Skin epidermis (tissue), 12 donors: ENCODE data around the gene ASTN2.

Experiments used
- H3K27ac ChIP-seq, 21 experiments: fragments of 200-600 bp; sonication (generic) in 11 of 21; one replicate each; pipeline ENCODE4 v1.5.0; 2020; ENCODE audit warnings: mild to moderate bottlenecking in 3 of 21, inconsistent platforms in 2 of 21, moderate library complexity in 2 of 21
- H3K4me3 ChIP-seq, 7 experiments: fragments of 200-600 bp; sonication (generic) in 2 of 7; one replicate each; pipeline ENCODE4 v1.5.0; 2020; ENCODE audit warnings: inconsistent platforms in 2 of 7, mild to moderate bottlenecking in 2 of 7, moderate library complexity in 1 of 7

ASTN2 gene

DNA sequence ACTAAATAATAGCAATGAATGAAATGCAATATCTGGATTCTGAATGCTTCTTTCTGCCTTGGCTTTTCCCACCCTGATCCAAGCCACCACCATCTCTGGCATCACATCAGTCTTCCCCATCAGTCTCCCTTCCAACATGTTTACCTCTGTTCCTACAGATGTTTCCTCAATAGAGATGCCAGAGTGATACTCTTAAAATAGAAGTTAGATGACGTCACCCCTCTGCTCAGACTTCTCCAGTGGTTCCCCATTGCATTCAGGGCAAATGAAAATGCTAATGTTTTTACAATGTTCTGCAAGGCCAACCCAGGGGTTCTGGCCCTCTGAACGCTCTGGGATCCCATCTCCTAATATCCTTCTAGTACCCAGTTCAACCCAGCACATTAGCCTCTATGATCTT lies 422.0 kb downstream of the ASTN2 start:
- Histone ChIP-seq H3K27ac (no peak overlapping the region), H3K4me3 (no peak overlapping the region)

- Histone ChIP-seq H3K4me3 (no peak overlapping the region), H3K27ac (no peak overlapping the region)
Observed at GRCh38 chr9:116991051-116991450, 423.8 kb downstream of the ASTN2 start.

- H3K4me3 ChIP-seq: no peak overlapping the region
Observed at GRCh38 chr9:116990592-116990991, 424.3 kb downstream of the ASTN2 start.

DNA sequence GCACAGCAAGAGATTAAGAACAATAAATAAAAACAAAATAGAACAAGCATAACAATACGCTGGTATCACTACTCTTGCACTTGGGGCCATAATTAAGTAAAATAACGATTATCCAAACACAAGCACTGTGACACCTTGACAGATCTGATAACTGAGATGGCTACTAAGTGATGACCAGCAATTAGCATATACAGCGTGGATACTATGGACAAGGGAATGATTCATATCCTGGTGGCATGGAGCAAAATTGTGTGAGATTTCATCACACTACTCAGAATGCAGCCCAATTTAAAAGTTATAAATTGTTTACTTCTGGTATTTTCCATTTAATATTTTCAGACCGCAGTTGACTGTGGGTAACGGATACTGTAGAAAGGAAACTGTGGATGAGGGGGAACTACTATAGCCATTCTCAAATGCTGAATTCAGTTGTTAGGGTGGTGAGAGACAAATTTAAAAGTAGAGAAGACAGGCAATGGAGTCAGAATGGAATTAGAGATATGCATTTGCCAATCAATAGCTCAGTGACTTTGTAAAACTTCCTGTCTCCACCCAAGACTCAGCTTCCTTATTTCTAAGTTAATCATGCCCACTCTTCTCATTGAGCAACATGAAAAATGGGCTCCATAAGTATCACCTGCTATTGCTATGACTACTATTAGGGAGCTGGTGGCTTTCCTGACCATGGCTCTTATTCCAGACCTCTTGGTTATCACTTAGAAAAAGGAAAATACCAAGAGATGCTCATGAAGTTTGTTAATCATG lies 427.0 kb downstream of the ASTN2 start:
- no peak overlapping the region for H3K4me3 ChIP-seq
- no peak overlapping the region for H3K27ac ChIP-seq

More at GRCh38 chr9:116990592-116990991, 424.3 kb downstream of the ASTN2 start:
- H3K27ac ChIP-seq: no peak overlapping the region

- H3K4me3 ChIP-seq: no peak overlapping the region
- no peak overlapping the region for H3K27ac ChIP-seq
Observed at GRCh38 chr9:116986015-116986414, 428.8 kb downstream of the ASTN2 start.

DNA sequence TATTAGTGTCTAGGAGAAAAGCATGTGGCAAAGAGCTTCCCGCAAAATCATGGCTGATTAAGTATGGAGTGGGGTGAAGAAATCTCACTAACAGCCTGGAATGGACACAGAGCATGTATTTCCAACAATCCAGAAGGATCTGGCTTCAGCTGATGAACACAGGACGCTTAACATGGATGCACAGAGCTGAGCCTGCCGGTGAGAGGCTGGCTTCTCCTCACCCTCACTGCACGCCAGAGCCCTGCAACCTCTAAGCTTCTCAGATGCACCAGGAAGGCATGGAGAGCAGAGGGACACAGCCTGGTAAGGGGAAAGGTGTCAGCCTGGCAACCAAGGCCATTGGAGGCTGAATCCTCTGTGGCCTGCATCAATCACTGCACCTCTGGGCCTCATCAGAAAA lies 429.3 kb downstream of the ASTN2 start:
- no peak overlapping the region for H3K27ac ChIP-seq
- no peak overlapping the region for H3K4me3 ChIP-seq

DNA sequence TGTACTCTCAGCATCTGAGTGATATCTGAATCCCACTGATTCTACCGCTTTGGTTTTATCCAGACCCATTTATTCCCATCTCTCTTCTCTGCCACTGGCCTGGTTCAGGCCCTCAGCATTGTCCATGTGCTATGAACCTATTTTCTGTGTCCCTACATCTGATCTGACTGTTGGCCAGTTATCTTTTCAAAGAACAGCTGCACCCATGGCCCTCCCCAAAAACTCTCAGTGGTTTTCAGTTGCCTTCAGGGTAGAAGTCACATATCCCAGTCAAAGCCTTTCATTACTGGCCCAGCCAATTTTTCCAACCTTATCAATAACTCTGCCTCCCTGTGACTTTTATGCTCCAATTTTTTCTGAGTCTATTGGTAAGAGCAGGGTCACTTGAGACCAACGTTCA lies 430.7 kb downstream of the ASTN2 start:
- no peak overlapping the region for H3K27ac ChIP-seq
- H3K4me3 ChIP-seq: no peak overlapping the region

DNA sequence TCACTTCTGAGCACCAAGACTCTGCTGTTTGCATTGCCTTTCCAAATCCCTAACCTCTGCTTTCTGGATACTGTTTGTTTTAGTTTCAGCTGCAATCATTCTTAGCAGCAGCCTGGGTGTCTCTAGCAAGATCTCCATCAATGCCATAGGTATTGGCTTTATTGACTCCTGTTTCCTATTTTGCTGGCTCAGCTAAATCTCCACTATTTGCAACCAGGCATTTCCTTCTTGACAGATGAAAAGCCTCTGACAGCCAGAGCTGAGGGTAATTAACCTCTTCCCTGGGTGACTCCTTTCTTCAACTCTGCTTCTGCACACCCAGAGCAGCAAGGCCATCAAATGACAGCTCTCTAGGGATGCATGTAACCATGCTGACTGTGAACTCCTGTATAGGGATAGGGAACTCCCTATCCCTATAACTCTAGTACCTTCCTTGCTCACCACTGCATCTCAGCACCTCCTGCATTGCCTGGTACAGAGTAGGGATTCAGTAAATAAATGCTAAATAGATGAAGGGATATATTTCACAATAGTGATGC lies 434.2 kb downstream of the ASTN2 start:
- no peak overlapping the region for H3K4me3 ChIP-seq
- H3K27ac ChIP-seq: no peak overlapping the region

GRCh38 chr9:116979456-116979855 lies 435.4 kb downstream of the ASTN2 start:
- no peak overlapping the region for H3K4me3 ChIP-seq

DNA sequence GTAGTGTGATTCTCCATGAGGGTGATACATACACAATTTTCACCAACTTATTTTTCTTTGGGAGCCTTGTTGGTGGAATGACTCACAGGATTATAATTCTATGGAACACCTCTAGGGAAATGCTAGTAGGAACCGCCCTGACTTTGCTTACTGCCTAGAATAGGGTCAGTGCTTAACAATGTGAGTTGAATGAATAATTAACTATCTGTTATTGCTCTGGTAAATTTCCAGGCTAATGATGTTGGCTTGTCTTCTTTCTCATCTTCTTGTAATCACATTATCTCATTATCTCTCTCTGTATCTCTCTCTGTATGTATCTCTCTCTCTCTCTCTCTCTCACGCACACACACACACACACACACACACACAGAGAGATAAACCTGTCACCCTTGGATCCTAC lies 436.7 kb downstream of the ASTN2 start:
- H3K4me3 ChIP-seq: no peak overlapping the region
- no peak overlapping the region for H3K27ac ChIP-seq

More at GRCh38 chr9:116979456-116979855, 435.4 kb downstream of the ASTN2 start:
- no peak overlapping the region for H3K27ac ChIP-seq

- no peak overlapping the region for H3K4me3 ChIP-seq
- H3K27ac ChIP-seq: no peak overlapping the region
Observed at GRCh38 chr9:116975126-116975525, 439.7 kb downstream of the ASTN2 start.

DNA sequence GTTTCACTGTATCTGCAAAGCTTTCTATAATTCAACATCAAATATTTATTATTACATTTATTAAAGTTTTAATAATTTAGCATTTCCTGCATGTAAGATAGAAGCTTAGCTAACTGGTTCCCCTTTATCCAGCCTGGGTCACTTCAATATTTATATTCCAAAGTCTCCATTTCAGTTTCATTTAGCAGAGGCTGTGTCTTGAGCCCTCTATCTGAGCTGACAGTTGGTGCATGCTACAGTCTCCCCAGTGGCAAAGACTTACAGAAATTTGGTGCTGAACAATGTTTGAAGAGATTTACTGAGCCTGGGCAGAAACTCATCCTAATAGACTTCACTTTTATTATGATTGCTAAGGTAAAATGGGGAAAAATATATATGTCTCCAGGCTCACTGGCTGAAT lies 448.7 kb downstream of the ASTN2 start:
- Histone ChIP-seq H3K4me3 (no peak overlapping the region), H3K27ac (no peak overlapping the region)

GRCh38 chr9:116964258-116964657 lies 450.6 kb downstream of the ASTN2 start:
- H3K27ac ChIP-seq: no peak overlapping the region
- H3K4me3 ChIP-seq: no peak overlapping the region

DNA sequence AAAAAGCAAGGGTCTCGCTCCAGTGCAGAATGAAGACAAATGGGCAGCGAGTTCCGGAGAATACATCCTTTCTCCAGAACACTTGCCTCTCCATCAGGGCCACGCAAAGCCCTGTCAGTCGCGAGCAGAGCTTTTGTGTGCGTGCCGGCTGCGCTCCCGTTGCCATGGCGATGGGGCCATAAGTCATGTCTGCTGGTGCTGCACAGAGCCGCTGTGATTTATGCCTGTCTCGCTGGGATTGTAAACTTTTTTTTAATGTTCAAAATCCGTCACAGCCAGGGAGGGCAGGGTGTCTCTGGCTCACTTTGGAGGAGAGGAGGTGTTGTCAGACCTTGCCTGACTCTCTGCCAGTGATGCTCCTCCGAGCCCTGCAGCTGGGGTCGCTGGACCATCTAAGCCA lies 455.0 kb downstream of the ASTN2 start:
- H3K27ac ChIP-seq: no peak overlapping the region
- H3K4me3 ChIP-seq: no peak overlapping the region

- Histone ChIP-seq H3K4me3 (no peak overlapping the region), H3K27ac (no peak overlapping the region)
Observed at GRCh38 chr9:116958881-116959280, 456.0 kb downstream of the ASTN2 start.

DNA sequence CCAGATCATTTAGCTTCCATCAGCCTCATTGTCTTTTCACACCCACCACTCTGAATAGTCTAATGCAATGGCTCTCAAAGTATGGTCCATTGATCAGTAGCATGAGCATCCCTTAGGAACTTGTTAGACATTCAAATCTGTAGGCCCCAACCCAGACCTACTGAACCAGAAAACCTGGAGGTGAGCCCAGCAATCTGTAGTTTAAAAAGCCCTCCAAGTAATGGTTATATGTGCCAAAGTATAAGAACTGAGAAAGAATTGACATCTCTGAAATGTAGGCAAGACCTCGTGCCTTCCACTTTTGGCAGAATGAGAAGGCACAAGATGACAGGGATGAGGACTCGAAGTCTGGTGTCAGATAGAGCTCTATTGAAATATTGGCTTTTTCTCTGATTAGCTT lies 460.1 kb downstream of the ASTN2 start:
- no peak overlapping the region for H3K4me3 ChIP-seq
- no peak overlapping the region for H3K27ac ChIP-seq

DNA sequence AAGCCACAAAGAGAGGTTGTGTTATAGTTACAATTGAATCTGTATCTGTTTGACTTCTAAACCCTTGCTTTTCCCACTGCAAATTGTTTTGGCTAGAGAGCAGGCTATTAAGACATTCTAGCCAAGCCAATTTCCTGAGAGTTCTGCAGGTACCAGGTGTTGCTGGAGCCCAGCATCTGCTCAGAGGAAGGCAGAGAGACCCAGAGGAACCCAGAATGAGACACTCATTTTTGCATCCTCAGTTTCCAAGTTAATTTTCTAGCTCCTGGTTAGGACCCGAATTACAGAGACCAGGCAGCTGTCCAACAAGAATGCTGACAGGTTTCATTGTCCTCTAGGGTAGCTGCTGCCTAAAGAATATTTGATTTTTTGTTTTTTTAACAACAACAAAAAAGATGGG lies 461.6 kb downstream of the ASTN2 start:
- Histone ChIP-seq H3K27ac (no peak overlapping the region), H3K4me3 (no peak overlapping the region)

- Histone ChIP-seq H3K27ac (no peak overlapping the region), H3K4me3 (no peak overlapping the region)
Observed at GRCh38 chr9:116952436-116952810, 462.4 kb downstream of the ASTN2 start.

GRCh38 chr9:116951588-116952435 lies 463.0 kb downstream of the ASTN2 start:
- Histone ChIP-seq H3K27ac (no peak overlapping the region), H3K4me3 (no peak overlapping the region)

DNA sequence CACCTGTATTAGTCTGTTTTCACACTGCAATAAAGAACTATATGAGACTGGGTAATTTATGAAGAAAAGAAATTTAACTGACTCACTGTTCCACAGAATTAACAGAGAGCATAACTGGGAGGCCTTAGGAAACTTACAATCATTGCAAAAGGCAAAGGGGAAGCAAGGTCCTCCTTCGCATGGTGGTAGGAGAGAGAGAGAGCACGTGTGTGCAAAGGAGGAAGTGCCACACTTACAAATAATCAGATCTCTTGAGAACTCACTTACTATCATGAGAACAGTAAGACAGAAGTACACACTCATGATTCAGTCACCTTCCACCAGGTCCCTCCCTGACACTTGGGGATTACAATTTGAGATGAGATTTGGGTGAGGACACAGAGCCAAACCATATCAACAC lies 469.0 kb downstream of the ASTN2 start:
- H3K4me3 ChIP-seq: no peak overlapping the region
- H3K27ac ChIP-seq: peak overlapping the region in 1 of 21 experiments; percentile 14
